Activated naive CD8-positive, alpha-beta T cell treated with anti-CD3 and anti-CD28 coated beads, Interleukin-2, amount 10 ng/mL, durations not matched to agents 7 days and 5 days (primary cell): Measurements from ENCODE around the gene DNTT. TPM values are rescaled to one million over a fixed set of nuclear protein-coding genes. Genes with fewer than 3 reads are reported as not detected.
"Not testable (repeated sequence)": the region's sequence is repeated elsewhere in the genome, so short reads cannot be mapped to it uniquely, and the experiment has no call there.

Source experiments
- ATAC-seq: fragments of 150-1000 bp; cut with Tn5 transposase; one replicate; pipeline ENCODE4 v1.10.0; 2021; ENCODE audit warnings: low read depth, moderate library complexity
- POLR2A ChIA-PET: fragments of 350-600 bp; sonication (Branson Sonifier 250); formaldehyde crosslinking; loops from one replicate; lab custom pipeline; 2021; ENCODE audit warnings: antibody characterized with exemption; lab: Charles Lee
- DNase-seq: peaks from one replicate; pipeline ENCODE4 v3.0.0; 2021
- H3K27ac Mint-ChIP-seq: one replicate; pipeline ENCODE4 v1.8.0; 2022; ENCODE audit warnings: mild to moderate bottlenecking, mixed read lengths
- H3K27me3 Mint-ChIP-seq: one replicate; pipeline ENCODE4 v1.8.0; 2022; ENCODE audit warnings: mild to moderate bottlenecking, moderate library complexity, mixed read lengths
- H3K36me3 Mint-ChIP-seq: one replicate; pipeline ENCODE4 v1.8.0; 2021; ENCODE audit warnings: mild to moderate bottlenecking, mixed read lengths
- H3K4me1 Mint-ChIP-seq: one replicate; pipeline ENCODE4 v1.8.0; 2021; ENCODE audit warnings: mixed read lengths
- H3K4me3 Mint-ChIP-seq: one replicate; pipeline ENCODE4 v1.8.0; 2022; ENCODE audit warnings: mild to moderate bottlenecking, moderate library complexity, mixed read lengths
- H3K9me3 Mint-ChIP-seq: one replicate; pipeline ENCODE4 v1.8.0; 2021; ENCODE audit warnings: mixed read lengths
- total RNA-seq, 2 experiments: library from RNA; stranded (reverse); gene quantifications; one replicate each; pipeline ENCODE4 v1.2.3, GENCODE V29; 2021

The DNTT gene
- total RNA-seq, 2 experiments from 2014 or later, result not detected

- Mint-ChIP-seq H3K4me3 (no peak overlapping the region), H3K27ac (no peak overlapping the region), H3K4me1 (peaks cover 8% of the 10 kb centered on the region), H3K36me3 (no peaks in the 10 kb centered on the region), H3K9me3 (no peaks in the 10 kb centered on the region), H3K27me3 (peaks cover 6% of the 10 kb centered on the region)
- DNase-seq, result no peak
- no peak for ATAC-seq
- POLR2A ChIA-PET, result interaction anchor here (0.6 kb wide), 1 partner anchor 20 kb away, joined by 3 read pairs; no protein-coding TSS in a partner anchor
Measured at GRCh38 chr10:96306516-96306915, 2.3 kb downstream of the DNTT start.

- ATAC-seq, DNase-seq, H3K36me3 Mint-ChIP-seq, H3K27ac Mint-ChIP-seq, H3K9me3 Mint-ChIP-seq, H3K4me3 Mint-ChIP-seq, H3K27me3 Mint-ChIP-seq, H3K4me1 Mint-ChIP-seq, POLR2A ChIA-PET: not testable (repeated sequence)
Measured at GRCh38 chr10:96308854-96309253, 4.6 kb downstream of the DNTT start.

GRCh38 chr10:96309628-96310320 lies 5.5 kb downstream of the DNTT start:
- H3K4me3 Mint-ChIP-seq, result no peak overlapping the region
- H3K27ac Mint-ChIP-seq, result no peak overlapping the region
- POLR2A ChIA-PET, result no interaction called here
- H3K4me1 Mint-ChIP-seq, result peaks cover 6% of the 10 kb centered on the region
- DNase-seq (no peak), ATAC-seq (no peak)
- no peaks in the 10 kb centered on the region for H3K36me3 Mint-ChIP-seq
- H3K27me3 Mint-ChIP-seq, result peaks cover 9% of the 10 kb centered on the region
- no peaks in the 10 kb centered on the region for H3K9me3 Mint-ChIP-seq

- Mint-ChIP-seq H3K4me1 (peaks cover 5% of the 10 kb centered on the region), H3K36me3 (no peaks in the 10 kb centered on the region), H3K27me3 (peaks cover 10% of the 10 kb centered on the region), H3K9me3 (no peaks in the 10 kb centered on the region), H3K27ac (no peak overlapping the region), H3K4me3 (no peak overlapping the region)
- no peak for DNase-seq
- no peak for ATAC-seq
- POLR2A ChIA-PET, result no interaction called here
Measured at GRCh38 chr10:96310321-96310669, 6.1 kb downstream of the DNTT start.

- POLR2A ChIA-PET, result no interaction called here
- H3K27ac Mint-ChIP-seq, result no peak overlapping the region
- no peak overlapping the region for H3K4me3 Mint-ChIP-seq
- no peak for ATAC-seq
- no peaks in the 10 kb centered on the region for H3K9me3 Mint-ChIP-seq
- no peaks in the 10 kb centered on the region for H3K36me3 Mint-ChIP-seq
- no peak for DNase-seq
- H3K27me3 Mint-ChIP-seq, result peaks cover 10% of the 10 kb centered on the region
- peaks cover 5% of the 10 kb centered on the region for H3K4me1 Mint-ChIP-seq
Measured at GRCh38 chr10:96311180-96311715, 7.0 kb downstream of the DNTT start.

GRCh38 chr10:96313344-96313743 lies 9.1 kb downstream of the DNTT start:
- Mint-ChIP-seq H3K4me1 (no peaks in the 10 kb centered on the region), H3K9me3 (no peaks in the 10 kb centered on the region), H3K27ac (no peak overlapping the region), H3K36me3 (no peaks in the 10 kb centered on the region), H3K27me3 (peaks cover 8% of the 10 kb centered on the region), H3K4me3 (no peak overlapping the region)
- ATAC-seq (no peak), DNase-seq (no peak)
- POLR2A ChIA-PET, result no interaction called here

- H3K4me3 Mint-ChIP-seq, result no peak overlapping the region
- no peaks in the 10 kb centered on the region for H3K9me3 Mint-ChIP-seq
- H3K4me1 Mint-ChIP-seq, result no peaks in the 10 kb centered on the region
- DNase-seq, result no peak
- H3K27me3 Mint-ChIP-seq, result peaks cover 8% of the 10 kb centered on the region
- H3K36me3 Mint-ChIP-seq, result no peaks in the 10 kb centered on the region
- no peak for ATAC-seq
- no peak overlapping the region for H3K27ac Mint-ChIP-seq
- POLR2A ChIA-PET, result no interaction called here
Measured at GRCh38 chr10:96317067-96317833, 13.0 kb downstream of the DNTT start.

GRCh38 chr10:96319754-96320474 lies 15.7 kb downstream of the DNTT start:
- H3K4me3 Mint-ChIP-seq, result no peak overlapping the region
- H3K36me3 Mint-ChIP-seq, result no peaks in the 10 kb centered on the region
- no peak overlapping the region for H3K27ac Mint-ChIP-seq
- POLR2A ChIA-PET, result no interaction called here
- H3K4me1 Mint-ChIP-seq, result no peaks in the 10 kb centered on the region
- no peaks in the 10 kb centered on the region for H3K9me3 Mint-ChIP-seq
- peaks cover 11% of the 10 kb centered on the region for H3K27me3 Mint-ChIP-seq
- ATAC-seq (no peak), DNase-seq (no peak)

GRCh38 chr10:96321822-96322221 lies 17.6 kb downstream of the DNTT start:
- no peak overlapping the region for H3K4me3 Mint-ChIP-seq
- DNase-seq (no peak), ATAC-seq (no peak)
- no peaks in the 10 kb centered on the region for H3K36me3 Mint-ChIP-seq
- H3K27me3 Mint-ChIP-seq, result peaks cover 6% of the 10 kb centered on the region
- POLR2A ChIA-PET, result no interaction called here
- peaks cover 1% of the 10 kb centered on the region for H3K4me1 Mint-ChIP-seq
- H3K27ac Mint-ChIP-seq, result no peak overlapping the region
- no peaks in the 10 kb centered on the region for H3K9me3 Mint-ChIP-seq

GRCh38 chr10:96322275-96322674 lies 18.0 kb downstream of the DNTT start:
- DNase-seq (no peak), ATAC-seq (no peak)
- no peaks in the 10 kb centered on the region for H3K36me3 Mint-ChIP-seq
- peaks cover 3% of the 10 kb centered on the region for H3K4me1 Mint-ChIP-seq
- no peak overlapping the region for H3K27ac Mint-ChIP-seq
- no peak overlapping the region for H3K4me3 Mint-ChIP-seq
- H3K9me3 Mint-ChIP-seq, result no peaks in the 10 kb centered on the region
- peaks cover 6% of the 10 kb centered on the region for H3K27me3 Mint-ChIP-seq
- POLR2A ChIA-PET, result no interaction called here

- POLR2A ChIA-PET, result no interaction called here
- peaks cover 13% of the 10 kb centered on the region for H3K27me3 Mint-ChIP-seq
- no peak overlapping the region for H3K27ac Mint-ChIP-seq
- H3K36me3 Mint-ChIP-seq, result no peaks in the 10 kb centered on the region
- ATAC-seq, result no peak
- DNase-seq, result no peak
- H3K4me3 Mint-ChIP-seq, result no peak overlapping the region
- no peaks in the 10 kb centered on the region for H3K9me3 Mint-ChIP-seq
- H3K4me1 Mint-ChIP-seq, result peaks cover 3% of the 10 kb centered on the region
Measured at GRCh38 chr10:96324447-96324846, 20.2 kb downstream of the DNTT start.

GRCh38 chr10:96325719-96326373 lies 21.6 kb downstream of the DNTT start:
- no peaks in the 10 kb centered on the region for H3K36me3 Mint-ChIP-seq
- H3K27ac Mint-ChIP-seq, result no peak overlapping the region
- H3K4me1 Mint-ChIP-seq, result peaks cover 3% of the 10 kb centered on the region
- peaks cover 13% of the 10 kb centered on the region for H3K27me3 Mint-ChIP-seq
- no peak overlapping the region for H3K4me3 Mint-ChIP-seq
- ATAC-seq (no peak), DNase-seq (no peak)
- no peaks in the 10 kb centered on the region for H3K9me3 Mint-ChIP-seq
- POLR2A ChIA-PET, result no interaction called here

- Mint-ChIP-seq H3K27ac (no peak overlapping the region), H3K4me1 (peaks cover 3% of the 10 kb centered on the region), H3K27me3 (peaks cover 18% of the 10 kb centered on the region), H3K9me3 (no peaks in the 10 kb centered on the region), H3K36me3 (no peaks in the 10 kb centered on the region), H3K4me3 (no peak overlapping the region)
- POLR2A ChIA-PET, result no interaction called here
- no peak for ATAC-seq
- no peak for DNase-seq
Measured at GRCh38 chr10:96327462-96327861, 23.2 kb downstream of the DNTT start.
